Mesenchymal stem cell (in vitro differentiated cells and primary cell): ENCODE measurements around the gene TPM2.
A peak's percentile ranks its signal among the peaks of the same experiment; 100 is the strongest.

Experiments used
- DNase-seq: peaks from one replicate; pipeline ENCODE4 v3.0.0-alpha.2; 2013
- H2AFZ ChIP-seq: one replicate; pipeline ENCODE4 v1.6.1; 2013; ENCODE audit warnings: low read depth, mild to moderate bottlenecking, control low read depth, inconsistent platforms, low read length, moderate library complexity
- H2AK5ac ChIP-seq: 2 replicates; pipeline ENCODE4 v1.6.1; 2013; ENCODE audit warnings: low read length, moderate library complexity, mild to moderate bottlenecking, inconsistent platforms; ENCODE audit not compliant: severe bottlenecking
- H2BK120ac ChIP-seq: one replicate; pipeline ENCODE4 v1.6.1; 2013; ENCODE audit warnings: low read depth, mild to moderate bottlenecking, inconsistent platforms, low read length, moderate library complexity
- H2BK12ac ChIP-seq, 2 experiments: one replicate each; pipeline ENCODE4 v1.6.1; 2013; ENCODE audit warnings: inconsistent platforms in 2 of 2, low read length in 2 of 2, mild to moderate bottlenecking in 2 of 2, moderate library complexity in 2 of 2, control low read depth in 1 of 2
- H2BK15ac ChIP-seq: one replicate; pipeline ENCODE4 v1.6.1; 2013; ENCODE audit warnings: mild to moderate bottlenecking, low read depth, inconsistent platforms; ENCODE audit not compliant: poor library complexity, severe bottlenecking
- H2BK5ac ChIP-seq: 2 replicates; pipeline ENCODE4 v1.6.1; 2013; ENCODE audit warnings: low read depth, mild to moderate bottlenecking, low read length, control low read depth, inconsistent platforms; ENCODE audit not compliant: poor library complexity, severe bottlenecking
- H3K14ac ChIP-seq, 2 experiments: one replicate each; pipeline ENCODE4 v1.6.1; 2013; ENCODE audit warnings: inconsistent platforms in 2 of 2, low read length in 2 of 2, control low read depth in 1 of 2, mild to moderate bottlenecking in 1 of 2, moderate library complexity in 1 of 2
- H3K18ac ChIP-seq, 2 experiments: one replicate each; pipeline ENCODE4 v1.6.1; 2013; ENCODE audit warnings: inconsistent platforms in 2 of 2, low read length in 2 of 2, control low read depth in 1 of 2, low read depth in 1 of 2, mild to moderate bottlenecking in 1 of 2
- H3K23ac ChIP-seq, 2 experiments: one replicate each; pipeline ENCODE4 v1.6.1; 2013; ENCODE audit warnings: inconsistent platforms in 2 of 2, low read length in 2 of 2, mild to moderate bottlenecking in 2 of 2, moderate library complexity in 2 of 2, control low read depth in 1 of 2
- H3K27ac ChIP-seq: 2 replicates; pipeline ENCODE4 v1.5.1; 2013; ENCODE audit warnings: mild to moderate bottlenecking, moderate library complexity, low read length, control low read depth, inconsistent platforms; ENCODE audit not compliant: poor library complexity, severe bottlenecking
- H3K27me3 ChIP-seq, 2 experiments: 2 replicates each; pipeline versions ENCODE4 v1.6.1 to v1.7.0; 2013; ENCODE audit warnings: low read length in 2 of 2, mild to moderate bottlenecking in 2 of 2, moderate library complexity in 2 of 2, control low read depth in 1 of 2, inconsistent platforms in 1 of 2; ENCODE audit not compliant: control insufficient read depth in 1 of 2, insufficient read depth in 1 of 2
- H3K36me3 ChIP-seq, 2 experiments: 2 replicates each; pipeline versions ENCODE4 v1.6.1 to v1.7.0; 2013; ENCODE audit warnings: low read length in 2 of 2, control low read depth in 1 of 2, inconsistent platforms in 1 of 2, low read depth in 1 of 2, mild to moderate bottlenecking in 1 of 2; ENCODE audit not compliant: insufficient read depth in 2 of 2, control insufficient read depth in 1 of 2
- H3K4ac ChIP-seq, 2 experiments: one replicate each; pipeline ENCODE4 v1.6.1; 2013; ENCODE audit warnings: inconsistent platforms in 2 of 2, low read length in 2 of 2, mild to moderate bottlenecking in 2 of 2, moderate library complexity in 2 of 2, control low read depth in 1 of 2, low read depth in 1 of 2
- H3K4me1 ChIP-seq: 2 replicates; pipeline ENCODE4 v1.6.1; 2013; ENCODE audit warnings: low read depth, low read length, control low read depth; ENCODE audit not compliant: control insufficient read depth, insufficient read depth
- H3K4me2 ChIP-seq: 2 replicates; pipeline ENCODE4 v1.6.1; 2013; ENCODE audit warnings: low read length, mild to moderate bottlenecking, inconsistent platforms; ENCODE audit not compliant: poor library complexity, severe bottlenecking
- H3K4me3 ChIP-seq, 2 experiments: 2 replicates each; pipeline versions ENCODE4 v1.5.1 to v1.7.0; 2013; ENCODE audit warnings: low read length in 2 of 2, mild to moderate bottlenecking in 2 of 2, control low read depth in 1 of 2, low read depth in 1 of 2; ENCODE audit not compliant: insufficient read depth in 1 of 2
- H3K79me1 ChIP-seq: replicated peaks from 2 replicates; pipeline ENCODE4 v1.6.1; 2013; ENCODE audit warnings: mild to moderate bottlenecking, control low read depth, low read length, inconsistent platforms; ENCODE audit not compliant: poor library complexity, severe bottlenecking
- H3K9ac ChIP-seq: 2 replicates; pipeline ENCODE4 v1.7.0; 2013; ENCODE audit warnings: mild to moderate bottlenecking, low read length, moderate library complexity
- H3K9me3 ChIP-seq: 2 replicates; pipeline ENCODE4 v1.7.0; 2013; ENCODE audit warnings: mild to moderate bottlenecking, low read length; ENCODE audit not compliant: control insufficient read depth
- H4K8ac ChIP-seq: one replicate; pipeline ENCODE4 v1.6.1; 2013; ENCODE audit warnings: inconsistent platforms, mild to moderate bottlenecking, low read length, moderate library complexity
- H4K91ac ChIP-seq: one replicate; pipeline ENCODE4 v1.6.1; 2013; ENCODE audit warnings: mild to moderate bottlenecking, low read length, inconsistent platforms
- WGBS: methylation state at CpG from one replicate; pipeline ENCODE4 v1.1.7; 2013; ENCODE audit warnings: mixed read lengths; 5-methylcytosine and 5-hydroxymethylcytosine counted together

TPM2 gene

DNA sequence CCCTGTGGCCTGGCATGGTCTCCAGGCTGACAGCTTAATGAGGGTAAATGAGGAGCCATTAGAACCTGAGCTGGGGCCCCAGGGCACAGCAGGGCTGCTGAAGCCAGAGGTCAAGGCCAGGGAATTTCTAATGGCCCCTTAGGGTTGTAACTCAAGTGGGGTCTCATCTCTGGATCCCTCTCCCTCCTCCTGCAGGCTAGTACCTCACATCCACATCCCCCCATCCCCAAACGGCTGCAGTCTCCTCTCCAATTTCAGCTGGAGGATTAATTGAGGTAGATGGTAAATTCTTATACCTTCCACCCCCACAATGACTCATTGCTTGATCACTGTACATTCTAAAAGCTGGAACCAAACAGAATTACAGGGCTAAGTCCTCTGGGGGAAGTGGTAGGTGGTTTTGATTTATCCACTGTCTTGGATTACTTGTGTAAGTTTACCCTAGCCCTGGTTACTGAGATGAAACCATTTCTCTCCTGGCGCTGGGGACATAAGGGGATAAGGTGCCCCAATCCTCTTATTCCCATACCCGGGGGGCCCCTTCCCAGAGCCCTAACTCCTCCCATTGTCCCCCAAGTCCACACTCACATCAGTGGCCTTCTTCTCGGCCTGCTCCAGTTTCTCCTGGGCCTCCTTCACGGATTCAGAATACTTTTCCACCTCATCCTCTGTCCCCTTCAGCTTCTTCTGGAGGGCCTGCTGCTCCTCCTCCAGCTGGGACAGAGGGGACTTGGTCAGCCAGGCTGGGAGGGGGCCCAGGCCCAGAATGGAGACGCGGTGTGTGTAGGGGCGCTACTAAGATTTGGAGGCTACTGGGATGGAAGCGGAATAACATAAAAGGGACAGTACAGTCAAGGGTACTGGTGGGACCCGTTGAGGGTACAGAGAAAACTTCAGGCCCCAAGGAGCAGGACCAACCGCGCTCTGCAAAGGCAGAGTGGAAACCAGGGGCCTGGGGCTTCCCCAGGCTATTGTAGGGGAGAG is 875 bp downstream of the TPM2 start:
- Histone ChIP-seq H3K14ac (peak overlapping the region; percentile 48 to 98), H3K79me1 (peaks cover 5% of the 10 kb centered on the region), H3K4me2 (peak overlapping the region; percentile 82), H3K4me1 (peaks cover 41% of the 10 kb centered on the region), H4K8ac (peak overlapping the region; percentile 95), H2BK12ac (peak overlapping the region; percentile 49 to 58), H3K4me3 (peak overlapping the region; percentile 87), H3K18ac (peak overlapping the region; percentile 84 to 96), H2BK15ac (no peak overlapping the region), H3K9me3 (no peaks in the 10 kb centered on the region), H2AFZ (no peak overlapping the region), H3K4ac (peak overlapping the region; percentile 88 to 98), H4K91ac (no peak overlapping the region), H3K9ac (peak overlapping the region; percentile 92), H3K27me3 (no peaks in the 10 kb centered on the region), H3K27ac (peak overlapping the region; percentile 90), H2BK120ac (peak overlapping the region; percentile 93), H3K36me3 (peaks cover 42 to 45% of the 10 kb centered on the region in 2 experiments), H2AK5ac (peak overlapping the region; percentile 49), H2BK5ac (no peak overlapping the region), H3K23ac (peak overlapping the region in 1 of 2 experiments; percentile 83)
- DNase-seq = peak; percentile 76
- WGBS = 7% methylated on average over 10 of the region's 12 CpGs

DNA sequence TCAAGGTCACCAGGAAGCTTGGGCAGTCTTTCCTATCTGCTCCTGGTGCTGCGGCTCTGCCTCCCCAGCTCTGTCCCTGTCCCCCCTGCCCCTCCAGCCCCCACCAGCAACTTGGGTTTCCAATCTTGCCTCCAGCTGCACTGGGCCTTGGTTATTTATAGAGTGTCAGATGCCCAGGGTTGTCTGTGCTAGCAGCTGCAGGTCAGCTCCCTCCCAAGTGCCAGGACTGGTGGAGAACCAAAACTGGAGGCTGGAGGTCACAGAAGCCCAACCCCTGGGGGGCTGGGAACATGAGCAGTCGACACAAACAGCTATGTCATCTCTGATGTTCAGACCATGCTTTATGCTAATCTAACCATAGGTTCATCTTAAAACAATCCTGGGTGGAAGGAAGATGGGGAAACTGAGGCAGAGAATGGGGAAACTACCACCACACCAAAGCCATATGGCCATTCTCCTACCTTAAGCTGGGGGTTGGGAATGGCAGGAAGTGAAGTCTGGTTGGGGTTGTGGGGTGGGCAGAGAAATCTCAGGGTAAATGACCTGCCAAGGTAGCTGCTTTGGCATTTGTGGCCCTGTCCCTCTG is 1.7 kb downstream of the TPM2 start:
- H3K27me3 ChIP-seq = no peaks in the 10 kb centered on the region
- H3K4me3 ChIP-seq = peak overlapping the region; percentile 47 to 87
- H4K8ac ChIP-seq = peak overlapping the region; percentile 61
- H3K18ac ChIP-seq = peak overlapping the region in 1 of 2 experiments; percentile 84
- H3K14ac ChIP-seq = peak overlapping the region in 1 of 2 experiments; percentile 49
- no peak overlapping the region for H2BK120ac ChIP-seq
- H2BK15ac ChIP-seq = no peak overlapping the region
- no peak overlapping the region for H2AK5ac ChIP-seq
- peak overlapping the region; percentile 92 for H3K9ac ChIP-seq
- DNase-seq = no peak
- no peak overlapping the region for H2BK5ac ChIP-seq
- peaks cover 5% of the 10 kb centered on the region for H3K79me1 ChIP-seq
- peak overlapping the region in 1 of 2 experiments; percentile 35 for H3K23ac ChIP-seq
- peak overlapping the region in 1 of 2 experiments; percentile 34 for H3K4ac ChIP-seq
- 100% methylated on average over 1 of the region's 2 CpGs for WGBS
- H3K9me3 ChIP-seq = no peaks in the 10 kb centered on the region
- H3K4me2 ChIP-seq = peak overlapping the region; percentile 82
- H3K4me1 ChIP-seq = peaks cover 41% of the 10 kb centered on the region
- peak overlapping the region in 1 of 2 experiments; percentile 58 for H2BK12ac ChIP-seq
- no peak overlapping the region for H2AFZ ChIP-seq
- H4K91ac ChIP-seq = peak overlapping the region; percentile 45
- peaks cover 49 to 53% of the 10 kb centered on the region in 2 experiments for H3K36me3 ChIP-seq
- peak overlapping the region; percentile 41 for H3K27ac ChIP-seq

DNA sequence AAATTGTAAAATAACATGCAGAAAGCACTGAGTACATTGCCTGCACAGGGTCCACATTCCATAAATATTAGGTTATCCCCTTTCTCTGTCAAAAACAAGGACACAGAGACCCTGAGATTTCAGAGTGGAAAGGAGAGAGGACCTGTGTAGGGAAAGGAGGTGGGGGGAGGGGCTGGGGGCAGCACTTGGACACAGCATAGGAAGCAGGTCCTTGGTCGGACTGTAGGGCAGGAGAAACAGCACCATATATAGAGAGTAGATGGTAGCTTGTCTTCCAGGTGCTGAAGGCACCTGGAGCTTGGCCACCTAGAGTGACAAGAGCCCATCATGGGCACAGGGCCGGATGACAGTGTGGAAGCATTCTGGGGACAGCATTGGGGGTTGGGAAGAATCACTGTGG is 2.4 kb downstream of the TPM2 start:
- no peak overlapping the region for H3K18ac ChIP-seq
- DNase-seq = no peak
- no peak overlapping the region for H2BK5ac ChIP-seq
- no peak overlapping the region for H2AK5ac ChIP-seq
- H3K27ac ChIP-seq = peak overlapping the region; percentile 4
- no peak overlapping the region for H3K4ac ChIP-seq
- H2BK15ac ChIP-seq = peak overlapping the region; percentile 3
- H3K9me3 ChIP-seq = no peaks in the 10 kb centered on the region
- no peak overlapping the region for H4K8ac ChIP-seq
- peak overlapping the region; percentile 92 for H3K9ac ChIP-seq
- H3K4me2 ChIP-seq = peak overlapping the region; percentile 82
- peak overlapping the region in 1 of 2 experiments; percentile 87 for H3K4me3 ChIP-seq
- H2AFZ ChIP-seq = no peak overlapping the region
- no peak overlapping the region for H4K91ac ChIP-seq
- H3K36me3 ChIP-seq = peaks cover 56 to 60% of the 10 kb centered on the region in 2 experiments
- WGBS = 75% methylated on average over 2 of the region's 2 CpGs
- no peak overlapping the region for H2BK120ac ChIP-seq
- H3K4me1 ChIP-seq = peaks cover 47% of the 10 kb centered on the region
- no peaks in the 10 kb centered on the region for H3K27me3 ChIP-seq
- H3K14ac ChIP-seq = no peak overlapping the region
- H3K79me1 ChIP-seq = peaks cover 5% of the 10 kb centered on the region
- no peak overlapping the region for H2BK12ac ChIP-seq
- no peak overlapping the region for H3K23ac ChIP-seq
